GM12878 (cell line): ENCODE data around the gene HCLS1. TPM values are rescaled to one million over a fixed set of nuclear protein-coding genes. Genes with fewer than 3 reads are reported as not detected.

Source experiments
- ATAC-seq: fragments of 200-7000 bp; cut with Tn5 transposase; 3 replicates; pipeline ENCODE4 v1.9.1; 2020; ENCODE audit warnings: mild to moderate bottlenecking, moderate library complexity
- BruUV-seq: library from RNA; stranded (reverse); fragments of 400-500 nt; replicated peaks from 2 replicates; lab custom pipeline; 2021; lab: Mats Ljungman, UMichigan
- CTCF ChIA-PET: fragments of 300-600 bp; sonication (Branson Sonifier 250); formaldehyde crosslinking; extraction: SDS; loops from one replicate; lab custom pipeline; 2021; ENCODE audit warnings: inconsistent platforms; lab: Yijun Ruan, JAX
- POLR2A ChIA-PET: fragments of 350-600 bp; formaldehyde crosslinking; extraction: SDS; loops from one replicate; lab custom pipeline; 2021; ENCODE audit warnings: inconsistent platforms; lab: Charles Lee
- RAD21 ChIA-PET: fragments of 300-600 bp; sonication (Branson Sonifier 250); formaldehyde crosslinking; loops from one replicate; lab custom pipeline; 2023; ENCODE audit warnings: antibody characterized with exemption; ENCODE audit not compliant: unreplicated experiment; lab: Charles Lee
- SMC1A ChIA-PET: fragments of 300-600 bp; sonication (Branson Sonifier 250); formaldehyde crosslinking; loops from one replicate; lab custom pipeline; 2023; ENCODE audit not compliant: unreplicated experiment, uncharacterized antibody; lab: Charles Lee
- DNase-seq: peaks from one replicate; pipeline ENCODE4 v3.0.0-alpha.2; 2011; ENCODE audit warnings: low read depth, low spot score
- FAIRE-seq: peaks from 3 replicates; lab custom pipeline; 2011; peaks lifted over from hg19 to GRCh38; lab: Jason Lieb, UNC
- H2AFZ ChIP-seq: 2 replicates; pipeline ENCODE4 v1.6.0; 2011; ENCODE audit warnings: low read depth, low read length, control low read depth; ENCODE audit not compliant: control insufficient read depth
- H3K27ac ChIP-seq: 2 replicates; pipeline ENCODE4 v1.5.1; 2011; ENCODE audit warnings: control low read depth; ENCODE audit not compliant: control insufficient read depth, insufficient read depth
- H3K27me3 ChIP-seq, 2 experiments: replicated peaks in 1 of 2; 2 replicates each; pipeline versions ENCODE4 v1.6.0 to v1.6.1; 2011; ENCODE audit warnings: low read length in 1 of 2; ENCODE audit not compliant: control insufficient read depth in 2 of 2, insufficient read depth in 2 of 2
- H3K36me3 ChIP-seq, 2 experiments: 2 replicates each; pipeline ENCODE4 v1.5.1; 2011; ENCODE audit warnings: low read length in 1 of 2; ENCODE audit not compliant: control insufficient read depth in 2 of 2, insufficient read depth in 2 of 2
- H3K4me1 ChIP-seq: 2 replicates; pipeline ENCODE4 v1.6.1; 2011; ENCODE audit warnings: mild to moderate bottlenecking, low read length, moderate library complexity, mixed read lengths; ENCODE audit not compliant: control insufficient read depth, insufficient read depth
- H3K4me2 ChIP-seq: 2 replicates; pipeline ENCODE4 v1.6.0; 2011; ENCODE audit warnings: control low read depth; ENCODE audit not compliant: control insufficient read depth, insufficient read depth
- H3K4me3 ChIP-seq: fragments of 200-600 bp; sonication (generic); 2 replicates; pipeline ENCODE4 v1.5.1; 2016
- H3K79me2 ChIP-seq: 2 replicates; pipeline ENCODE4 v1.6.0; 2011; ENCODE audit warnings: low read length; ENCODE audit not compliant: control insufficient read depth, insufficient read depth
- H3K9ac ChIP-seq: 2 replicates; pipeline ENCODE4 v1.8.0; 2011; ENCODE audit warnings: low read length, control low read depth, mixed read lengths; ENCODE audit not compliant: control insufficient read depth, insufficient read depth
- H3K9me3 ChIP-seq: replicated peaks from 3 replicates; pipeline ENCODE4 v1.5.1; 2011; ENCODE audit warnings: mild to moderate bottlenecking, low read length; ENCODE audit not compliant: control insufficient read depth, insufficient read depth
- H4K20me1 ChIP-seq: 2 replicates; pipeline ENCODE4 v1.6.0; 2011; ENCODE audit not compliant: control insufficient read depth, insufficient read depth
- CEBPB ChIP-seq, 2 experiments: fragments of 150-350 bp in 1 of 2; IDR thresholded peaks; 2 replicates each; pipeline ENCODE4 v1.6.1; 2012 to 2014; ENCODE audit warnings: low read depth in 2 of 2, low read length in 2 of 2, borderline replicate concordance in 1 of 2, inconsistent platforms in 1 of 2
- DPF2 ChIP-seq: fragments of 450-650 bp; IDR thresholded peaks from 2 replicates; pipeline ENCODE4 v1.6.1; 2017; ENCODE audit warnings: mild to moderate bottlenecking
- FOXK2 ChIP-seq: fragments of 450-650 bp; IDR thresholded peaks from 2 replicates; pipeline ENCODE4 v1.6.1; 2017; ENCODE audit warnings: mild to moderate bottlenecking, moderate library complexity
- HDAC6 ChIP-seq: fragments of 200-600 bp; sonication (generic); IDR thresholded peaks from one replicate; pipeline ENCODE4 v1.8.0; 2017; ENCODE audit warnings: antibody characterized with exemption; ENCODE audit not compliant: unreplicated experiment
- HDGF ChIP-seq: fragments of 450-650 bp; IDR thresholded peaks from 2 replicates; pipeline ENCODE4 v1.6.1; 2016; ENCODE audit warnings: antibody characterized with exemption
- IKZF2 ChIP-seq, 2 experiments: fragments of 450-650 bp; IDR thresholded peaks; 2 replicates each; pipeline ENCODE4 v1.6.1; 2017; ENCODE audit warnings: mild to moderate bottlenecking in 2 of 2, moderate library complexity in 2 of 2
- JUND ChIP-seq: IDR thresholded peaks from 2 replicates; pipeline ENCODE4 v1.6.1; 2012; ENCODE audit warnings: low read depth, mild to moderate bottlenecking, low read length, improper control_type of control experiment, moderate library complexity
- MTA3 ChIP-seq: IDR thresholded peaks from 2 replicates; pipeline ENCODE4 v1.6.1; 2012; ENCODE audit warnings: low read length, inconsistent platforms, borderline replicate concordance
- NFXL1 ChIP-seq: fragments of 450-650 bp; IDR thresholded peaks from 2 replicates; pipeline ENCODE4 v1.6.1; 2017; ENCODE audit warnings: antibody characterized with exemption, mild to moderate bottlenecking, borderline replicate concordance
- NFYB ChIP-seq: IDR thresholded peaks from 2 replicates; pipeline ENCODE4 v1.6.1; 2011; ENCODE audit warnings: low read depth, mild to moderate bottlenecking, low read length, improper control_type of control experiment, moderate library complexity; ENCODE audit not compliant: insufficient read depth
- NR2F1 ChIP-seq: fragments of 450-650 bp; conservative IDR thresholded peaks from 2 replicates; pipeline ENCODE4 v1.6.1; 2017; ENCODE audit warnings: mild to moderate bottlenecking
- RELA ChIP-seq: fragments of 450-650 bp; IDR thresholded peaks from 2 replicates; pipeline ENCODE4 v1.8.0; 2014; ENCODE audit warnings: borderline replicate concordance; ENCODE audit not compliant: partially characterized antibody
- TBL1XR1 ChIP-seq: IDR thresholded peaks from 2 replicates; pipeline ENCODE4 v1.6.1; 2012; ENCODE audit warnings: low read depth, low read length, improper control_type of control experiment
- ZSCAN29 ChIP-seq: fragments of 450-650 bp; IDR thresholded peaks from 2 replicates; pipeline ENCODE4 v1.6.1; 2017; ENCODE audit warnings: mild to moderate bottlenecking, moderate library complexity
- WGBS: methylation state at CpG from one replicate; pipeline ENCODE4 v1.1.6; 2016; ENCODE audit warnings: low lambda C conversion rate; ENCODE audit not compliant: insufficient replicate concordance, insufficient coverage; ENCODE audit errors: missing lambda C conversion rate; 5-methylcytosine and 5-hydroxymethylcytosine counted together
- in situ Hi-C: fragments of 300-500 bp; cut with MboI; formaldehyde crosslinking; loops from 9 replicates; pipeline ENCODE4 v1.14.3; 2018; ENCODE audit warnings: mixed read lengths
- intact Hi-C: fragments of 100-400 bp; cut with micrococcal nuclease; formaldehyde crosslinking; loops from one replicate; pipeline ENCODE4 v1.14.2; 2022; ENCODE audit not compliant: unreplicated experiment
- polyA plus RNA-seq, 11 experiments: library from polyadenylated mRNA; depleted of rRNA in 4 of 11; unstranded in 6 of 11; stranded (reverse) in 5 of 11; fragments of >200 nt; fragmentation: Nextera tagmentation in 4 of 11; fragmentation: Illumina TruSeq in 1 of 11; extraction: Ambion mirVana in 4 of 11; extraction: Trizol in 1 of 11; gene quantifications; 1 replicate in 1 of 11; 2 replicates in 10 of 11; pipeline versions ENCODE4 v1.2.1 to v1.2.3, GENCODE V29; 2011 to 2016; ENCODE audit warnings: inconsistent platforms in 2 of 11, missing spikeins in 2 of 11, low read depth in 1 of 11
- total RNA-seq, 4 experiments: library from RNA; depleted of rRNA in 3 of 4; stranded (reverse); fragments of >200 nt in 3 of 4; fragmentation: Illumina TruSeq in 1 of 4; extraction: Trizol in 1 of 4; gene quantifications; 2 replicates each; pipeline versions ENCODE4 v1.2.1 to v1.2.3, GENCODE V29; 2013 to 2021
- TF ChIP-seq, protein P1 (sequence below): fragments of 450-650 bp; IDR thresholded peaks from 2 replicates; pipeline ENCODE4 v1.6.1; 2016; ENCODE audit warnings: mild to moderate bottlenecking, moderate library complexity, borderline replicate concordance

HCLS1 gene
- total and polyA plus RNA-seq, 10 of the 15 experiments (the other 5 are each of a cell fraction or from before 2014, with no cell fraction given) = 51.6 to 344 (median 231) TPM

DNA sequence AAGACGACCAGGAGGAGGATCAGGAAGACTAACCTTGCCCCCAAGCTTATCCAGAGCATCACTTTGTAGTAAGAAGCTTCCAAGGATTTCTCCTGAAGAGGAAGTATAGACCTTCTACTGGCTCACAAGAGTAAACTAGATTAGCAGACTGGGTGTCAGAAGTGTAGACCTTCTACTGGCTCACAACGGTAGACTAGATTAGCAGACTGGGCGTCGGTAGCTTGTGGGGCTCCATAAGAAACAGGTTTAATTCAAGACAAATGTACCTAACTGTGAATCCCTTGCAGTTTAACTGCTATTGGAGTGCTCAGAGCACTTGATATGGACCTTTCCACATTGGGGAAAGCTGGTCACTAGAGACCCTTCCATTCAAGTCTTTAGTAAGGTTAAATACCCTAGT, 54.6 kb downstream of the HCLS1 start:
- intact Hi-C loops = no loop called here
- in situ Hi-C loops = no loop called here
- no peak overlapping the region for H3K27ac ChIP-seq
- H3K4me1 ChIP-seq = no peaks in the 10 kb centered on the region
- FAIRE-seq (no peak), ATAC-seq (no peak), DNase-seq (no peak)
- WGBS = 83% methylated on average over 4 of the region's 4 CpGs
- ChIA-PET CTCF (no interaction called here), RAD21 (no interaction called here), SMC1A (interaction anchor here (0.6 to 1.4 kb wide), 3 partner anchors 10 to 86 kb away, joined by 3 read pairs; no protein-coding TSS in a partner anchor), POLR2A (interaction anchor here (0.6 kb wide), 1 partner anchor 17 kb away, joined by 3 read pairs; no protein-coding TSS in a partner anchor)
- H3K36me3 ChIP-seq = no peaks in the 10 kb centered on the region
- H2AFZ ChIP-seq = no peak overlapping the region
- H4K20me1 ChIP-seq = no peaks in the 10 kb centered on the region
- no peak overlapping the region for H3K4me2 ChIP-seq
- H3K79me2 ChIP-seq = no peaks in the 10 kb centered on the region
- TF ChIP-seq NR2F1 (no peak), NFXL1 (no peak), MTA3 (no peak), JUND (no peak), DPF2 (no peak), NFYB (no peak), ZSCAN29 (no peak), IKZF2 (IDR thresholded peaks at IDR 0.05) (no peak), RELA (no peak), CEBPB (IDR thresholded peaks at IDR 0.05; ENCODE audit: borderline replicate concordance in 1 of 2, low read depth in 2 of 2, low read length in 2 of 2) (no peak), HDGF (no peak), FOXK2 (no peak), TBL1XR1 (no peak), HDAC6 (no peak)
- TF ChIP-seq, protein P1, sequence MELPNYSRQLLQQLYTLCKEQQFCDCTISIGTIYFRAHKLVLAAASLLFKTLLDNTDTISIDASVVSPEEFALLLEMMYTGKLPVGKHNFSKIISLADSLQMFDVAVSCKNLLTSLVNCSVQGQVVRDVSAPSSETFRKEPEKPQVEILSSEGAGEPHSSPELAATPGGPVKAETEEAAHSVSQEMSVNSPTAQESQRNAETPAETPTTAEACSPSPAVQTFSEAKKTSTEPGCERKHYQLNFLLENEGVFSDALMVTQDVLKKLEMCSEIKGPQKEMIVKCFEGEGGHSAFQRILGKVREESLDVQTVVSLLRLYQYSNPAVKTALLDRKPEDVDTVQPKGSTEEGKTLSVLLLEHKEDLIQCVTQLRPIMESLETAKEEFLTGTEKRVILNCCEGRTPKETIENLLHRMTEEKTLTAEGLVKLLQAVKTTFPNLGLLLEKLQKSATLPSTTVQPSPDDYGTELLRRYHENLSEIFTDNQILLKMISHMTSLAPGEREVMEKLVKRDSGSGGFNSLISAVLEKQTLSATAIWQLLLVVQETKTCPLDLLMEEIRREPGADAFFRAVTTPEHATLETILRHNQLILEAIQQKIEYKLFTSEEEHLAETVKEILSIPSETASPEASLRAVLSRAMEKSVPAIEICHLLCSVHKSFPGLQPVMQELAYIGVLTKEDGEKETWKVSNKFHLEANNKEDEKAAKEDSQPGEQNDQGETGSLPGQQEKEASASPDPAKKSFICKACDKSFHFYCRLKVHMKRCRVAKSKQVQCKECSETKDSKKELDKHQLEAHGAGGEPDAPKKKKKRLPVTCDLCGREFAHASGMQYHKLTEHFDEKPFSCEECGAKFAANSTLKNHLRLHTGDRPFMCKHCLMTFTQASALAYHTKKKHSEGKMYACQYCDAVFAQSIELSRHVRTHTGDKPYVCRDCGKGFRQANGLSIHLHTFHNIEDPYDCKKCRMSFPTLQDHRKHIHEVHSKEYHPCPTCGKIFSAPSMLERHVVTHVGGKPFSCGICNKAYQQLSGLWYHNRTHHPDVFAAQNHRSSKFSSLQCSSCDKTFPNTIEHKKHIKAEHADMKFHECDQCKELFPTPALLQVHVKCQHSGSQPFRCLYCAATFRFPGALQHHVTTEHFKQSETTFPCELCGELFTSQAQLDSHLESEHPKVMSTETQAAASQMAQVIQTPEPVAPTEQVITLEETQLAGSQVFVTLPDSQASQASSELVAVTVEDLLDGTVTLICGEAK = no peak
- no peaks in the 10 kb centered on the region for H3K27me3 ChIP-seq
- BruUV-seq = no TSS peak
- no peaks in the 10 kb centered on the region for H3K9me3 ChIP-seq
- no peak overlapping the region for H3K4me3 ChIP-seq
- H3K9ac ChIP-seq = no peak overlapping the region
